SK-N-MC (cell line): Measurements from ENCODE around the gene PPP4R2.

Experiments used
- EZH2 ChIP-seq: fragments of 200-600 bp; sonication (generic); IDR thresholded peaks from one replicate; pipeline ENCODE4 v1.6.1; 2017; ENCODE audit warnings: antibody characterized with exemption
- FOXP2 ChIP-seq: optimal IDR thresholded peaks from 2 replicates; pipeline ENCODE3; 2011; ENCODE audit warnings: mild to moderate bottlenecking, moderate library complexity; ENCODE audit not compliant: insufficient read depth; ENCODE audit errors: extremely low read length, control extremely low read depth
- POLR2AphosphoS5 ChIP-seq: IDR thresholded peaks from 2 replicates; pipeline ENCODE4 v1.6.1; 2012; ENCODE audit warnings: mild to moderate bottlenecking, low read depth, low read length, borderline replicate concordance

DNA sequence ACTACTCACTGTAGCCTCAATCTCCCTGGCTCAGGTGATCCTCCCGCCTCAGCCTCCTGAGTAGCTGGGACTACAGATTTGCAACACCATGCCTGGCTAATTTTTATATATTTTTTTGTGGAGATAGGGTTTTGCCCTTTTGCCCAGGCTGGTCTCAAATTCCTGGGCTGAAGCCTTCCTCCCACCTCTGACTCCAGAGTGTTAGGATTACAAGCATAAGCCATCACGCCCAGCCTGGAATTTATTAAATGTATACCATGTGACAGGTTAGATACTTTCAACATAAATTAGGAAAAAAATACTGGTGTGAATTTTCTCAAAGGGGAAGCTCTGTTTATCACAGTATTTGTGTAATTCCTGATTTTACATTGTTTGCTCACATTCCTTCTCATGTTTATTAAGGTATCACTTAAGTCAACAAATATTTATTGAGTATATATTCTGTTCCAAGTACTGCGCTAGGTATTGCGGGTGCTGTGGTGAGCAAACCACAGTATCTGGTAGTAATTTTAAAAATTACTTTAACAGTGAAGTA, 24.8 kb downstream of the PPP4R2 start:
- TF ChIP-seq POLR2AphosphoS5 (no peak), EZH2 (no peak), FOXP2 (no peak)
